IMR-90 (cell line): Measurements from ENCODE around the gene IL1RL1. TPM values are rescaled to one million over a fixed set of nuclear protein-coding genes. Genes with fewer than 3 reads are reported as not detected.

ENCODE experiments used
- ATAC-seq: fragments of 200-7000 bp; cut with Tn5 transposase; 2 replicates; pipeline ENCODE4 v1.9.1; 2020; ENCODE audit warnings: low read depth, mild to moderate bottlenecking, moderate library complexity
- BruUV-seq: library from RNA; stranded (reverse); fragments of 400-500 nt; replicated peaks from 2 replicates; lab custom pipeline; 2021; lab: Mats Ljungman, UMichigan
- CTCF ChIA-PET: fragments of 300-600 bp; formaldehyde crosslinking; extraction: SDS; loops from one replicate; lab custom pipeline; 2021; ENCODE audit warnings: antibody characterized with exemption; lab: Yijun Ruan, JAX
- POLR2A ChIA-PET: fragments of 300-600 bp; sonication (Branson Sonifier 250); formaldehyde crosslinking; loops from one replicate; lab custom pipeline; 2022; ENCODE audit warnings: antibody characterized with exemption; ENCODE audit not compliant: unreplicated experiment; lab: Charles Lee
- DNase-seq: peaks from one replicate; pipeline ENCODE4 v3.0.0; 2013
- H2AFZ ChIP-seq: replicated peaks from 2 replicates; pipeline ENCODE3; 2013; ENCODE audit warnings: low read length, mild to moderate bottlenecking; ENCODE audit not compliant: poor library complexity
- H2AK5ac ChIP-seq: 2 replicates; pipeline ENCODE4 v1.6.1; 2013; ENCODE audit warnings: low read depth, low read length, inconsistent platforms
- H2AK9ac ChIP-seq: replicated peaks from 2 replicates; pipeline ENCODE3; 2013; ENCODE audit warnings: mild to moderate bottlenecking, low read depth, low read length, moderate library complexity; ENCODE audit not compliant: poor library complexity
- H2BK120ac ChIP-seq: 2 replicates; pipeline ENCODE4 v1.6.1; 2013; ENCODE audit warnings: low read depth, low read length, inconsistent platforms
- H2BK15ac ChIP-seq: 3 replicates; pipeline ENCODE4 v1.6.1; 2013; ENCODE audit warnings: low read depth, low read length, inconsistent platforms
- H2BK20ac ChIP-seq: 2 replicates; pipeline ENCODE4 v1.6.1; 2013; ENCODE audit warnings: low read depth, mild to moderate bottlenecking, inconsistent platforms, low read length, moderate library complexity
- H2BK5ac ChIP-seq: 2 replicates; pipeline ENCODE4 v1.6.1; 2013; ENCODE audit warnings: mild to moderate bottlenecking, low read depth, low read length, inconsistent platforms; ENCODE audit not compliant: poor library complexity, severe bottlenecking
- H3K14ac ChIP-seq: replicated peaks from 2 replicates; pipeline ENCODE4 v1.6.1; 2013; ENCODE audit warnings: low read depth, low read length, inconsistent platforms
- H3K18ac ChIP-seq: 2 replicates; pipeline ENCODE4 v1.6.1; 2013; ENCODE audit warnings: low read depth, low read length, control low read depth
- H3K23ac ChIP-seq: 2 replicates; pipeline ENCODE4 v1.6.1; 2013; ENCODE audit warnings: low read depth, low read length, inconsistent platforms
- H3K27ac ChIP-seq: 2 replicates; pipeline ENCODE4 v1.5.1; 2013; ENCODE audit warnings: mild to moderate bottlenecking, control low read depth, low read length; ENCODE audit not compliant: insufficient read depth
- H3K27me3 ChIP-seq: 2 replicates; pipeline ENCODE4 v1.6.1; 2013; ENCODE audit warnings: low read length; ENCODE audit not compliant: control insufficient read depth, insufficient read depth
- H3K36me3 ChIP-seq: 2 replicates; pipeline ENCODE4 v1.6.1; 2013; ENCODE audit warnings: low read length, mixed read lengths; ENCODE audit not compliant: control insufficient read depth, insufficient read depth
- H3K4ac ChIP-seq: 2 replicates; pipeline ENCODE4 v1.6.1; 2013; ENCODE audit warnings: low read depth, low read length, inconsistent platforms
- H3K4me1 ChIP-seq: 2 replicates; pipeline ENCODE4 v1.6.1; 2013; ENCODE audit warnings: low read length, mixed read lengths; ENCODE audit not compliant: control insufficient read depth, insufficient read depth
- H3K4me2 ChIP-seq: 2 replicates; pipeline ENCODE4 v1.6.1; 2013; ENCODE audit warnings: low read depth, mild to moderate bottlenecking, control low read depth, low read length, moderate library complexity
- H3K4me3 ChIP-seq: 2 replicates; pipeline ENCODE4 v1.5.1; 2013; ENCODE audit warnings: low read depth, mild to moderate bottlenecking, control low read depth, low read length, moderate library complexity; ENCODE audit not compliant: insufficient read depth
- H3K56ac ChIP-seq: 2 replicates; pipeline ENCODE4 v1.6.1; 2013; ENCODE audit warnings: low read length, inconsistent platforms; ENCODE audit not compliant: insufficient read depth; ENCODE audit errors: extremely low read depth
- H3K79me1 ChIP-seq, 2 experiments: 2 replicates each; pipeline ENCODE4 v1.6.1; 2013; ENCODE audit warnings: low read length in 2 of 2, inconsistent platforms in 1 of 2, low read depth in 1 of 2
- H3K9ac ChIP-seq: 2 replicates; pipeline ENCODE4 v1.6.1; 2013; ENCODE audit warnings: low read depth, low read length, control low read depth
- H3K9me1 ChIP-seq: 2 replicates; pipeline ENCODE4 v1.6.1; 2013; ENCODE audit warnings: low read length, inconsistent platforms; ENCODE audit not compliant: insufficient read depth
- H3K9me3 ChIP-seq: 2 replicates; pipeline ENCODE4 v1.6.1; 2013; ENCODE audit warnings: low read length; ENCODE audit not compliant: control insufficient read depth, insufficient read depth
- H4K20me1 ChIP-seq: 2 replicates; pipeline ENCODE4 v1.6.1; 2013; ENCODE audit warnings: low read length, inconsistent platforms; ENCODE audit not compliant: insufficient read depth
- H4K5ac ChIP-seq: 2 replicates; pipeline ENCODE4 v1.6.1; 2013; ENCODE audit warnings: mild to moderate bottlenecking, low read depth, low read length, control low read depth
- H4K8ac ChIP-seq, 2 experiments: 2 replicates each; pipeline ENCODE4 v1.6.1; 2013; ENCODE audit warnings: low read depth in 2 of 2, low read length in 2 of 2, control low read depth in 1 of 2, inconsistent platforms in 1 of 2
- H4K91ac ChIP-seq: 2 replicates; pipeline ENCODE4 v1.6.1; 2013; ENCODE audit warnings: low read depth, low read length, inconsistent platforms; ENCODE audit not compliant: insufficient read depth
- BHLHE40 ChIP-seq: fragments of 150-350 bp; IDR thresholded peaks from 2 replicates; pipeline ENCODE4 v1.6.1; 2016; ENCODE audit warnings: mild to moderate bottlenecking, low read depth, low read length
- CEBPB ChIP-seq: IDR thresholded peaks from 2 replicates; pipeline ENCODE4 v1.6.1; 2012; ENCODE audit warnings: low read depth, low read length, improper control_type of control experiment
- CHD1 ChIP-seq: IDR thresholded peaks from 2 replicates; pipeline ENCODE4 v1.6.1; 2012; ENCODE audit warnings: low read depth, low read length, improper control_type of control experiment
- CTCF ChIP-seq: conservative IDR thresholded peaks from 2 replicates; pipeline ENCODE4 v1.5.1; 2012; ENCODE audit warnings: mild to moderate bottlenecking, low read depth, low read length, improper control_type of control experiment
- ELK1 ChIP-seq: fragments of 150-350 bp; IDR thresholded peaks from 2 replicates; pipeline ENCODE4 v1.6.1; 2016; ENCODE audit warnings: low read depth, mild to moderate bottlenecking, low read length, moderate library complexity, borderline replicate concordance
- FOS ChIP-seq: fragments of 150-350 bp; IDR thresholded peaks from 2 replicates; pipeline ENCODE4 v1.6.1; 2016; ENCODE audit warnings: low read depth, low read length
- MAFK ChIP-seq: IDR thresholded peaks from 2 replicates; pipeline ENCODE4 v1.6.1; 2012; ENCODE audit warnings: low read depth, low read length, improper control_type of control experiment
- MAZ ChIP-seq: IDR thresholded peaks from 2 replicates; pipeline ENCODE4 v1.6.1; 2012; ENCODE audit warnings: low read depth, mild to moderate bottlenecking, low read length, improper control_type of control experiment, moderate library complexity, borderline replicate concordance
- MXI1 ChIP-seq: IDR thresholded peaks from 2 replicates; pipeline ENCODE4 v1.6.1; 2012; ENCODE audit warnings: low read depth, mild to moderate bottlenecking, low read length, moderate library complexity, borderline replicate concordance
- RAD21 ChIP-seq: IDR thresholded peaks from 2 replicates; pipeline ENCODE4 v1.6.1; 2012; ENCODE audit warnings: low read length, improper control_type of control experiment
- RCOR1 ChIP-seq: IDR thresholded peaks from 2 replicates; pipeline ENCODE4 v1.6.1; 2012; ENCODE audit warnings: mild to moderate bottlenecking, low read length, improper control_type of control experiment; ENCODE audit not compliant: insufficient replicate concordance
- RFX5 ChIP-seq: IDR thresholded peaks from 2 replicates; pipeline ENCODE4 v1.8.0; 2012; ENCODE audit warnings: low read depth, mild to moderate bottlenecking, low read length, moderate library complexity
- SMC3 ChIP-seq: fragments of 150-350 bp; IDR thresholded peaks from 2 replicates; pipeline ENCODE4 v1.6.1; 2016; ENCODE audit warnings: low read depth, mild to moderate bottlenecking, antibody characterized with exemption, low read length, moderate library complexity
- USF2 ChIP-seq: fragments of 150-350 bp; IDR thresholded peaks from 2 replicates; pipeline ENCODE4 v1.6.1; 2017; ENCODE audit warnings: mild to moderate bottlenecking, antibody characterized with exemption, low read length, low read depth
- WGBS, 2 experiments: methylation state at CpG; one replicate each; pipeline versions ENCODE4 v1.1.5 to v1.1.7; 2013; ENCODE audit warnings: missing lambda C conversion rate in 2 of 2; ENCODE audit not compliant: insufficient read length in 1 of 2; ENCODE audit errors: extremely low coverage in 2 of 2; 5-methylcytosine and 5-hydroxymethylcytosine counted together
- dilution Hi-C: fragments of 300-500 bp; cut with HindIII; formaldehyde crosslinking; loops from one replicate; pipeline ENCODE4 v1.14.3; 2018; ENCODE audit warnings: low sequenced_read_pairs; ENCODE audit not compliant: unreplicated experiment
- in situ Hi-C: fragments of 300-500 bp; cut with MboI; formaldehyde crosslinking; loops from 3 replicates; pipeline ENCODE4 v1.14.3; 2019; ENCODE audit warnings: low sequenced_read_pairs, inconsistent platforms, mixed read lengths
- intact Hi-C: fragments of 100-400 bp; cut with micrococcal nuclease; formaldehyde crosslinking; loops from 2 replicates; pipeline ENCODE4 v1.10.0; 2022
- polyA plus RNA-seq, 3 experiments: library from polyadenylated mRNA; depleted of rRNA; stranded (reverse); fragments of >200 nt; gene quantifications; 2 replicates each; pipeline ENCODE4 v1.2.3, GENCODE V29; 2012; ENCODE audit warnings: low replicate concordance in 1 of 3
- total RNA-seq: library from RNA; depleted of rRNA; stranded (reverse); fragments of >200 nt; gene quantifications from 2 replicates; pipeline ENCODE4 v1.2.3, GENCODE V29; 2012

Gene IL1RL1
- total and polyA plus RNA-seq, 2 of the 4 experiments (the other 2 are of a cell fraction) = under 0.01 to 0.14 TPM

- no TSS peak for BruUV-seq
- Histone ChIP-seq H3K56ac (no peak overlapping the region), H3K4me1 (peaks cover 8% of the 10 kb centered on the region; the same call in 1 of the 2 replicates), H2AK5ac (peak overlapping the region; percentile 62; the same call in 1 of the 2 replicates), H4K5ac (no peak overlapping the region), H3K9me1 (peaks cover 3% of the 10 kb centered on the region), H3K4me3 (no peak overlapping the region), H4K20me1 (no peaks in the 10 kb centered on the region), H3K36me3 (no peaks in the 10 kb centered on the region), H2AK9ac (no peak overlapping the region), H3K4me2 (no peak overlapping the region), H2BK120ac (no peak overlapping the region), H2BK15ac (0 out of 3 replicates have a peak overlapping the region, but pooled peaks have one; percentile 34), H3K27me3 (no peaks in the 10 kb centered on the region), H3K27ac (no peak overlapping the region), H3K14ac (no peak overlapping the region), H2BK5ac (no peak overlapping the region), H3K79me1 (no peaks in the 10 kb centered on the region), H3K9ac (no peak overlapping the region), H2AFZ (peak overlapping the region; percentile 40), H2BK20ac (no peak overlapping the region), H3K4ac (peak overlapping the region; percentile 8; the same call in 1 of the 2 replicates), H3K9me3 (no peaks in the 10 kb centered on the region), H3K18ac (no peak overlapping the region), H3K23ac (no peak overlapping the region), H4K91ac (no peak overlapping the region), H4K8ac (no peak overlapping the region)
- ChIA-PET CTCF (interaction anchor here (0.9 to 1.1 kb wide), 2 partner anchors 10 to 50 kb away, joined by 3 read pairs; no protein-coding TSS in a partner anchor), POLR2A (no interaction called here)
- dilution Hi-C loops = no loop called here
- intact Hi-C loops = no loop called here
- in situ Hi-C loops = no loop called here
- no CpG with 5 or more reads among the region's 4 CpGs for WGBS, 2 experiments
- DNase-seq (no peak), ATAC-seq (no peak)
- TF ChIP-seq USF2 (no peak), RFX5 (no peak), CEBPB (no peak), MXI1 (no peak), FOS (no peak), SMC3 (no peak), CHD1 (no peak), MAFK (no peak), ELK1 (no peak), RAD21 (no peak), RCOR1 (no peak), MAZ (no peak), BHLHE40 (no peak), CTCF (no peak)
Observed at GRCh38 chr2:102291319-102292075, 19.9 kb upstream of the IL1RL1 start.
